GM18519 (cell line): ENCODE data around the gene XYLT1.

Experiments used
- ATAC-seq: cut with Tn5 transposase; IDR thresholded peaks from one replicate; pipeline ENCODE4 v1.9.1; 2021; ENCODE audit warnings: mild to moderate bottlenecking, moderate library complexity; ENCODE audit not compliant: unreplicated experiment, low FRiP score

XYLT1 gene

GRCh38 chr16:17238285-17239028, 232.3 kb downstream of the XYLT1 start:
- ATAC-seq: no peak

GRCh38 chr16:17237350-17237944, 233.3 kb downstream of the XYLT1 start:
- no peak for ATAC-seq

DNA sequence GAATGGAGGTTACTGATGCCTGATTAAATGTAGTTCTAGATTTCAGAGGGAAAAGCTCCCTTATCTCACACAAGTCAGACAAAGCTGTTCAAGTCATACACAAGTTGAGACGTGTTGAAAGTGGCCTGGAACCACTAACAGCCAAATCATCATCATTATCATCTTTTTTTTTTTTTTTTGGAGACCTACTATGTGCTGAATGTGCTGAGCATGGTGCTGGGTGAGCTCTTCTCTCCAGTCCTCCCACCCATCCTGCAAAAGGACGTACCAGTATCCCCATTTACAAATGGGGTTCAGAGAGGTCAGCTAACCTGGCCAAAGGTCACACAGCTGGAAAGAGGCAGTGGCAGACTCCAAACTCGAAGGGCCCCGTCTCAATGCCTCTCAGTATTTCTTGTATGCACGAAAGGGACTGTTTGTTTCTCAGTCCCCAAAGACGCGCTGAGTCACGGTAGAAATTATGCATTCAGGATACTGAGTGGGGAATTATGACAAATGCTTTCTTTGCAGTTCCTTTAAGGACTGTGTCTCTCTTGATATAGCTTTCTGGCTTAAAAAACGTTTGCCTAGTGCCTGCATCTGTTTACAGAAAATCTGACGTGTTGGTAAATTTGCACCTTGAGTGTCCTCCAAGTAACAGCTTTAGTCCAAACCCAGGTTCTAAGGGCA, 235.5 kb downstream of the XYLT1 start:
- no peak for ATAC-seq

DNA sequence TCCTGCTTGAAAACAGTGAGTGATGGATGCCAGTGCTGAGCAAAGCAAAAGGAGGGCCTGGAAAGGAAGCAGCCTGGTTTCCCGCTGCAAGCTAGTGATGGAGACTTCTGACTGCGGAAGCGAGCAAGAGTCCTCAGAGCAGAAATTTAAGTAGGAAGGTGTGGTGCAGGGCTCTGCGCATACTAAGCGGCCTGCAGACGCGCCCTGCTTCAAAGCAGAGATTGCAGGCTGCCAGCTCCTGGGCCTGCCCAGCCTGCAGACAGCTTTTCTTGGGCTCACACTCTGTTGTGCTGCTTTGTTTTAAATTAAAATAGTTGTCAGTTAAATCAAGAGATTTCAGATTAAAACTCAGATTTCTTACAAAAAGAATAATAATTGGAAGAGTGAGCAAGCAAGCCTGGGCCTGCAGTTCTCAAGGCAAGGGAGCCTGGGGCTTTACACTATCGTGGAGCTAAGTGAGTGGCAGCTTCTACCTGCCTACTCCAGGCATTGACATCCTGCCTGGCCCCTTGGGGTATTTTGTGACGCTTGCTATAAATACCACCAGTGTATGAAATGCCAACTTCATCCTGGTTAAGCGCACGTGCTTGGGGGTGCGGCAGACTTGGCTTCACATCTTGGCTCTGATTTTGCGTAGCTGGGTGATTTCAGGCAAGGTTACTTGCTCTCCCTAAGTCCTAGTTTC, 237.3 kb downstream of the XYLT1 start:
- ATAC-seq: no peak

DNA sequence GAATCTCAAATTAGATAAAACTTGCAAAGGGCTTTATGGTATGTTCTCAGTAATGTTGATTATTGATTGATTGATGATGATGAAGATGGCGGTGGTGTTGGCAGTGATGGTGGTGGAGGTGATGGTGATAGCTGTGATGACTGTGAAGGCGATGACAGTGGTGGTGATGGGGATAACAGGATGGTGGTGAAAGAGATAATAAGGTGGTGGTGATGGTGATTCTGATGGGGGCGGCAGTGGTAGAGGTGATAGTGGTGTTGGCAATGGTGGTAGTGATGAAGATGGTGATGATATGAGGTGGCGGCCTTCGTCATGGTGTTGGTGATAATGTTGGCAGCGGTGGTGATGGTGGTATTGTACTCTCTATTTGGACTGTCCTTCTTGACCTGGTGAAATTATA, 238.3 kb downstream of the XYLT1 start:
- no peak for ATAC-seq

- ATAC-seq: no peak
These were observed 238.8 kb downstream of the XYLT1 start for GRCh38 chr16:17231972-17232371.

DNA sequence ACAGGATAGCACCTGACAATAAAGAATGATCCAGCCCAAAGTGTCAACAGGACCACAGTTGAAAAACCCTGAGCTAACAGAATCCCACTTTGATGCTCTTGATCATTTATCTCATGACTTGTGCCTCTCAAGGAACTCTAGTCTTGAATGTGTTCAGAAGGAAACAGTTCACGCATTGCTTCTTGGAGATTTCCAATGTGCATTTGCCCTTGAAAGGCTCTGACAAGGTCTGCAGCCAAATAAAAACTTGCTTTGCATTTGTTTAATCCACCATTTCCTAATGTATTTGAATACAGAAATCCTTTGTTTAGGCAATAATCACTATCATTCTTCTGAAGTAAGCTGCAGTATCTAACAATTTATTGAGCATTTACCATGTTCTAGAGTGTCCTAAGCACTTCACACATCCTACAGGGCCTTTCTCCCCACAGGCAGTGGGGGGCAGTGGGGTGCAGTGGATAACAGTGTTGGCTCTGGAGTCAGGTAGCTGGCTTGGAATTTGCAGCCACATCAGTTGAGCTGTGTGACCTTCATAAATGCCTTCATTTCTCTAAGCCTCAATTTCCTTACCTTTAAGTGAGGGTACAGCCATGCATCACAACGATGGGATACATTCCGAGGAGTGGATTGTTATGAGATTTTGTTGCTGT, 239.7 kb downstream of the XYLT1 start:
- no peak for ATAC-seq

- ATAC-seq: no peak
These were observed 241.0 kb downstream of the XYLT1 start for GRCh38 chr16:17229766-17230165.

DNA sequence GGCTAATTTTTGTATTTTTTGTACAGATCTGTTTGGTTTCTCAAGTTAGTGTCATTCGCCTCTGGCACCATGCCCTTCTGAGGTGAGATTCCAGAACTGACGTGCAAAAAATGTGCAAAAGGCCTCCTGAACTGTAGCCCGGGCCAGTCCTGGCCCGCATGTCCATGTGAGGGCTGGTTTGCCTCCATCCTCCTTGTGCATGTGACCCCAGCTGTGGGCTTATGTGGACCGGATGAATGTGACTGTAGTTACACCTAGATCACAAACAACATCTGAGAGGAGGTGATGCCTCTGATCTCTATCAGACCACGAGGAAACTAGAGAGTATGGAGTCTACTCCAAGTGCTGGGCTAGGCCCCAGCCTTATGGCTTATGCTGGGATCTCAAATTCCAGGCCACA, 241.6 kb downstream of the XYLT1 start:
- ATAC-seq: no peak

GRCh38 chr16:17228708-17229055, 242.1 kb downstream of the XYLT1 start:
- no peak for ATAC-seq

DNA sequence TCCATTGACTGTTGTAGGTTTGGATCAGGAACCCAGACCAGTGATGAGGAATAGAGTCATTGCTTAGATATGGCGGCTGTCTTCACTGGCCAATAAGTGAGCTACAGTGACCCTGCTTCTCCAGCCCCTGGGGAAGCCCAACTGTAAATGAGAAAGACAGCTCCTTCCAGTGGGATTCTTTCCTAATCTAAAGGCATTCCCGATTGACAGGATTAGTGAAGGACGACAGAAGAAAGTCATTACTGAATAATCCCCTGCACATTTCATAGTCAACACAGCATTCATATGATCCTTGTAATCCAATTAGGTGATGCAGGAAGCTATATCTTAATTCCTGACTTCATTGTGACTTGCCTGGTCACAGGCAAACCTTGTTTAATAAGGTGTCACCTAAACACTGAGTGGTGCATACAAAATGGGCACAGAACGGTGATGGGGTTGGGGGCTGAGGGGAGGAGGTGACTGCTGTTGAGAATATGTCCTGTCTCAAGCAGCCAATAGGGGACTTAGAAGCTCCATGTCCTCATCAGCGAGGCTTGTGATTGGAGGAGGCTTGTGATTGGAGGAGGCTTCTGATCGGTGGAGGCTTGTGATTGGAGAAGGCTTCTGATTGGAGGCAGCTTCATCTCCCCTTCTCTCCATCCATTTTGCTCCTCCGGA, 242.6 kb downstream of the XYLT1 start:
- no peak for ATAC-seq

GRCh38 chr16:17227278-17227677, 243.5 kb downstream of the XYLT1 start:
- ATAC-seq: no peak

GRCh38 chr16:17225541-17225940, 245.2 kb downstream of the XYLT1 start:
- ATAC-seq: no peak

DNA sequence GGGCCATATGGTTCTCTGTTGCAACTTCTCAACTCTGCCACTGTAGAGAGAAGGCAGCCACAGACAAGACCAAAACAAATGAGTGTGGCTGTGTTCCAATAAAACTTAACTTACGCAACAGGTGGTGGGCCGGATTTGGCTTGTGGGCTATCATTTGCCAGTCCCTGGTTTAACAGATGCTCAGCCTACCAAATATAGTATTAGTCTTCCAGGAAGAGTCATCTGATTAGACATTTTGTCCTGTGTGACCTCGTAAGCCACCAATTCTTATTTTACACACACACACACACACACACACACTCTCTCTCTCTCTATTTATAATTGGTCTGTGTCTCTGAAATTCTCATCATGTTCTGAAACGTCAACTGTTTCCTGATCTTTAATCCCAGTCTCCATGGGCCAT, 245.9 kb downstream of the XYLT1 start:
- no peak for ATAC-seq

GRCh38 chr16:17224350-17224749, 246.4 kb downstream of the XYLT1 start:
- no peak for ATAC-seq

GRCh38 chr16:17223576-17223975, 247.2 kb downstream of the XYLT1 start:
- ATAC-seq: no peak

GRCh38 chr16:17222871-17223401, 247.8 kb downstream of the XYLT1 start:
- ATAC-seq: no peak

DNA sequence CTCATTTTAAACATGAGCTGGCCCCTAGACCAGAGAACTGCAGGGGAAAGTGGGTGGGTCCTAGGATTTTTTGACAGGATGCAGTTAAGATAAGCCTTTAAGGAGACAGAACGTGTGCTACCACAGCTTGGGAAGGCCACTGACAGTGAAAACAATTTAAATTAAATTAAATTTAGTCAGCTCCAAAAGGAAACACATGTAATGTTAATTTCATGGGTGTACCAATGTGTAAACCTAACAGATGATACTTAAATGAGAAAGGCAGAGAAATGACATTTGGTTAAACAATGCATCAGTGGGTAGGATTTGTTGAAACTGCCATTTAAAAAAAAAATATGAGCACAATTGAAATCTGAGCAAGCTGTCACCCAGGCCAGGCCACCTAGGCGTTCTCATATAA, 250.8 kb downstream of the XYLT1 start:
- no peak for ATAC-seq

DNA sequence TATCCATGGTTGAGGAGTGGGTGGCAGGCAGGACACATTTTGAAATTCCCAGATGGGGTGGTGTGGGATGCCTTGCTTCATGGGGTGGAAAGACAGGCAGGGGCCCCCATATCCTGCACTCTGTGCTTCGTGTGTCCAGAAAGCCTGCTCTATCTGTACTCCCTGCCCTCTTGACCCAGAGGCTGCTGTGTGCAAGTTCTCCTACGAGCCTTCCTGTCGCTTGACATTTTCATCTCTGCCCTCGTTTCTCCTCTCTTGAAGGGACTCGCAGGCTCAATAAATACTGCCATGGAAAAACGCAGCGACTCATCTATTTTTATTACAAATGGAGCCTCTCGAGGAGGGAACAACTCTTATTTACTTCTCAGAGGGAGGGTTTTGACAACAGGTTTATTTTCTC, 254.8 kb downstream of the XYLT1 start:
- ATAC-seq: no peak

GRCh38 chr16:17215306-17215705, 255.5 kb downstream of the XYLT1 start:
- ATAC-seq: no peak
